HCT116 (cell line): Measurements from ENCODE around the gene MYO3B. TPM values are rescaled to one million over a fixed set of nuclear protein-coding genes. Genes with fewer than 3 reads are reported as not detected.

ENCODE experiments used
- ATAC-seq: fragments of 200-7000 bp; cut with Tn5 transposase; 2 replicates; pipeline ENCODE4 v1.9.1; 2020; ENCODE audit warnings: mild to moderate bottlenecking, moderate library complexity
- BruUV-seq: library from RNA; stranded (reverse); fragments of 400-500 nt; replicated peaks from 2 replicates; lab custom pipeline; 2021; lab: Mats Ljungman, UMichigan
- CTCF ChIA-PET: fragments of 300-600 bp; sonication (Branson Sonifier 250); formaldehyde crosslinking; loops from one replicate; lab custom pipeline; 2021; ENCODE audit warnings: antibody characterized with exemption; lab: Charles Lee
- POLR2A ChIA-PET: fragments of 300-600, 350-600 bp; sonication (Branson Sonifier 250); formaldehyde crosslinking; loops from one replicate; lab custom pipeline; 2021; ENCODE audit warnings: antibody characterized with exemption; lab: Charles Lee
- RAD21 ChIA-PET, 2 experiments: fragments of 300-600 bp; sonication (Branson Sonifier 250); formaldehyde crosslinking; loops; one replicate each; lab custom pipeline; 2023; ENCODE audit warnings: low total read pairs in 2 of 2; ENCODE audit not compliant: uncharacterized antibody in 2 of 2, unreplicated experiment in 2 of 2, low non-redundant PET in 1 of 2; lab: Charles Lee
- DNase-seq: peaks from one replicate; pipeline ENCODE4 v3.0.0-alpha.2; 2010; ENCODE audit warnings: low read depth, low spot score
- H2AFZ ChIP-seq: fragments of 200-600 bp; shearing (Covaris generic), sonication (generic); 2 replicates; pipeline ENCODE4 v1.6.1; 2017; ENCODE audit warnings: low read depth, mixed run types, mixed read lengths, antibody characterized with exemption, low read length; ENCODE audit not compliant: poor library complexity, severe bottlenecking
- H3K27ac ChIP-seq: 2 replicates; pipeline ENCODE4 v1.5.1; 2012; ENCODE audit warnings: low read depth, low read length
- H3K27me3 ChIP-seq: fragments of 200-600 bp; sonication (generic); 2 replicates; pipeline ENCODE4 v1.6.1; 2016; ENCODE audit warnings: mixed run types, low read length, mixed read lengths; ENCODE audit not compliant: insufficient read depth
- H3K36me3 ChIP-seq, 2 experiments: fragments of 200-500 bp in 1 of 2; fragments of 200-600 bp in 1 of 2; sonication (Bioruptor generic) in 1 of 2; sonication (generic) in 1 of 2; 2 replicates each; pipeline versions ENCODE4 v1.5.1 to v1.6.1; 2014 to 2016; ENCODE audit warnings: low read length in 2 of 2, inconsistent platforms in 1 of 2, mixed read lengths in 1 of 2, mixed run types in 1 of 2; ENCODE audit not compliant: insufficient read depth in 2 of 2, control insufficient read depth in 1 of 2
- H3K4me1 ChIP-seq, 2 experiments: fragments of 200-600 bp in 1 of 2; sonication (generic) in 1 of 2; 2 replicates each; pipeline versions ENCODE4 v1.5.1 to v1.6.1; 2012 to 2017; ENCODE audit warnings: low read length in 2 of 2, inconsistent platforms in 1 of 2, mild to moderate bottlenecking in 1 of 2, mixed read lengths in 1 of 2, mixed run types in 1 of 2, moderate library complexity in 1 of 2; ENCODE audit not compliant: insufficient read depth in 2 of 2, control insufficient read depth in 1 of 2
- H3K4me2 ChIP-seq: fragments of 200-600 bp; sonication (generic); 2 replicates; pipeline ENCODE4 v1.6.1; 2017; ENCODE audit warnings: mixed run types, low read length, mixed read lengths
- H3K4me3 ChIP-seq, 2 experiments: fragments of 200-600 bp in 1 of 2; sonication (generic) in 1 of 2; replicated peaks in 1 of 2; 2 replicates each; pipeline ENCODE4 v1.5.1; 2011 to 2016; ENCODE audit warnings: low read length in 2 of 2, control low read depth in 1 of 2, low read depth in 1 of 2, mild to moderate bottlenecking in 1 of 2, mixed read lengths in 1 of 2, mixed run types in 1 of 2
- H3K79me2 ChIP-seq: fragments of 200-600 bp; sonication (generic); 2 replicates; pipeline ENCODE4 v1.6.1; 2017; ENCODE audit warnings: mild to moderate bottlenecking, mixed run types, low read length, moderate library complexity, mixed read lengths; ENCODE audit not compliant: insufficient read depth
- H3K9ac ChIP-seq: fragments of 200-600 bp; sonication (generic); 2 replicates; pipeline ENCODE4 v1.6.1; 2016; ENCODE audit warnings: low read length, mixed read lengths
- H3K9me2 ChIP-seq: fragments of 200-600 bp; sonication (generic), shearing (Covaris generic); 2 replicates; pipeline ENCODE4 v1.6.1; 2017; ENCODE audit warnings: mixed run types, mild to moderate bottlenecking, moderate library complexity; ENCODE audit not compliant: insufficient read depth
- H3K9me3 ChIP-seq, 2 experiments: fragments of 200-500 bp in 1 of 2; fragments of 200-600 bp in 1 of 2; sonication (Bioruptor generic) in 1 of 2; sonication (generic) in 1 of 2; 2 replicates each; pipeline ENCODE4 v1.6.1; 2014 to 2017; ENCODE audit warnings: low read length in 2 of 2, mixed read lengths in 2 of 2, inconsistent platforms in 1 of 2, low read depth in 1 of 2, mild to moderate bottlenecking in 1 of 2, mixed run types in 1 of 2, moderate library complexity in 1 of 2; ENCODE audit not compliant: control insufficient read depth in 1 of 2, insufficient read depth in 1 of 2
- H4K20me1 ChIP-seq: fragments of 200-600 bp; sonication (generic), shearing (Covaris generic); 2 replicates; pipeline ENCODE4 v1.6.1; 2017; ENCODE audit warnings: mixed run types, mild to moderate bottlenecking, moderate library complexity; ENCODE audit not compliant: insufficient read depth
- CEBPB ChIP-seq: IDR thresholded peaks from 2 replicates; pipeline ENCODE4 v1.6.1; 2012; ENCODE audit warnings: low read depth
- CTCF ChIP-seq, 3 experiments: fragments of 200-600 bp in 1 of 3; sonication (generic) in 1 of 3; IDR thresholded peaks in 2 of 3; conservative IDR thresholded peaks in 1 of 3; 2 replicates each; pipeline ENCODE4 v1.5.1; 2012 to 2017; ENCODE audit warnings: low read depth in 2 of 3, low read length in 2 of 3, antibody characterized with exemption in 1 of 3, borderline replicate concordance in 1 of 3, control low read depth in 1 of 3, mild to moderate bottlenecking in 1 of 3, mixed read lengths in 1 of 3, mixed run types in 1 of 3, moderate library complexity in 1 of 3; ENCODE audit not compliant: insufficient read depth in 1 of 3
- ELF1 ChIP-seq: IDR thresholded peaks from 2 replicates; pipeline ENCODE4 v1.6.1; 2012; ENCODE audit warnings: low read depth, borderline replicate concordance
- JUND ChIP-seq: IDR thresholded peaks from 2 replicates; pipeline ENCODE4 v1.6.1; 2012
- MAX ChIP-seq: IDR thresholded peaks from 2 replicates; pipeline ENCODE4 v1.6.1; 2012
- RAD21 ChIP-seq: IDR thresholded peaks from 2 replicates; pipeline ENCODE4 v1.6.1; 2012; ENCODE audit warnings: low read depth, mild to moderate bottlenecking
- SIN3A ChIP-seq: IDR thresholded peaks from 2 replicates; pipeline ENCODE4 v1.6.1; 2012; ENCODE audit warnings: low read depth
- ZBTB33 ChIP-seq: IDR thresholded peaks from 2 replicates; pipeline ENCODE4 v1.6.1; 2011; ENCODE audit warnings: mild to moderate bottlenecking, low read length, moderate library complexity; ENCODE audit not compliant: insufficient replicate concordance; ENCODE audit errors: extremely low read depth
- ZNF274 ChIP-seq: fragments of 200-500 bp; sonication (Bioruptor generic); IDR thresholded peaks from 2 replicates; pipeline ENCODE4 v1.6.1; 2014; ENCODE audit warnings: mild to moderate bottlenecking, low read depth, low read length, inconsistent platforms
- intact Hi-C: fragments of 100-400 bp; cut with micrococcal nuclease; formaldehyde crosslinking; loops from 2 replicates; pipeline ENCODE4 v1.10.0; 2022
- total RNA-seq: library from RNA; stranded (reverse); gene quantifications from one replicate; pipeline ENCODE4 v1.2.1, GENCODE V29; 2021; ENCODE audit not compliant: unreplicated experiment
- TF ChIP-seq, protein P1 (sequence below): IDR thresholded peaks from 2 replicates; pipeline ENCODE4 v1.6.1; 2012

The MYO3B gene
- total RNA-seq, 1 experiment from 2014 or later, result not detected

- no peaks in the 10 kb centered on the region for H3K79me2 ChIP-seq
- H3K9me2 ChIP-seq, result no peaks in the 10 kb centered on the region
- H3K27me3 ChIP-seq, result no peaks in the 10 kb centered on the region
- H3K9me3 ChIP-seq, result no peaks in the 10 kb centered on the region
- H4K20me1 ChIP-seq, result no peaks in the 10 kb centered on the region
- TF ChIP-seq SIN3A (no peak), ELF1 (no peak), CEBPB (no peak), MAX (no peak), ZNF274 (no peak), RAD21 (no peak), JUND (no peak), ZBTB33 (no peak), CTCF (IDR thresholded peaks at IDR 0.05 in 2 of 3, conservative IDR thresholded peaks at IDR 0.05 in 1 of 3; ENCODE audit: borderline replicate concordance in 1 of 3, insufficient read depth in 1 of 3, low read depth in 2 of 3, low read length in 2 of 3) (no peak)
- TF ChIP-seq, protein P1, sequence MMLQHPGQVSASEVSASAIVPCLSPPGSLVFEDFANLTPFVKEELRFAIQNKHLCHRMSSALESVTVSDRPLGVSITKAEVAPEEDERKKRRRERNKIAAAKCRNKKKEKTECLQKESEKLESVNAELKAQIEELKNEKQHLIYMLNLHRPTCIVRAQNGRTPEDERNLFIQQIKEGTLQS, result no peak
- no peak overlapping the region for H3K9ac ChIP-seq
- ATAC-seq (no peak), DNase-seq (no peak)
- H3K27ac ChIP-seq, result no peak overlapping the region
- RAD21 ChIA-PET, result no interaction called here
- CTCF ChIA-PET, result no interaction called here
- POLR2A ChIA-PET, result no interaction called here
- no peak overlapping the region for H3K4me3 ChIP-seq
- H3K4me2 ChIP-seq, result no peak overlapping the region
- no TSS peak for BruUV-seq
- H3K4me1 ChIP-seq, result no peaks in the 10 kb centered on the region
- no peaks in the 10 kb centered on the region for H3K36me3 ChIP-seq
- no peak overlapping the region for H2AFZ ChIP-seq
- intact Hi-C loops, result no loop called here
Measured at GRCh38 chr2:170148161-170148560, 29.8 kb upstream of the MYO3B start.
